ENCODE data around the gene VOPP1. TPM values are rescaled to one million over a fixed set of nuclear protein-coding genes. Genes with fewer than 3 reads are reported as not detected.

VOPP1 gene
- total and polyA plus RNA-seq, 10 of the 15 experiments (the other 5 are each of a cell fraction or from before 2014, with no cell fraction given): 32.8 to 206 (median 129) TPM

- TF ChIP-seq PML (IDR thresholded peaks at IDR 0.05; ENCODE audit: low read length) (no peak), IRF5 (IDR thresholded peaks at IDR 0.05; ENCODE audit: borderline replicate concordance) (no peak), POU2F2 (IDR thresholded peaks at IDR 0.05; ENCODE audit: borderline replicate concordance, low read depth, low read length) (peak; percentile 38; the same call in 1 of the 3 replicates), ATF7 (IDR thresholded peaks at IDR 0.05; ENCODE audit: low read depth) (no peak), ASH2L (IDR thresholded peaks at IDR 0.05; ENCODE audit: borderline replicate concordance, low read depth) (no peak), EED (IDR thresholded peaks at IDR 0.05; ENCODE audit: low read depth) (0 out of 2 replicates have a peak, but pooled peaks have one; percentile 33), JUNB (IDR thresholded peaks at IDR 0.05) (no peak), PAX5 (IDR thresholded peaks at IDR 0.05; ENCODE audit: borderline replicate concordance, low read depth, low read length) (0 out of 2 replicates have a peak, but pooled peaks have one; percentile 19), YBX1 (IDR thresholded peaks at IDR 0.05) (no peak), ZNF207 (IDR thresholded peaks at IDR 0.05; ENCODE audit: borderline replicate concordance) (no peak), MLLT1 (IDR thresholded peaks at IDR 0.05) (peak; percentile 17; the same call in 1 of the 2 replicates), SUZ12 (IDR thresholded peaks at IDR 0.05; ENCODE audit: unreplicated experiment) (no peak), CEBPB (IDR thresholded peaks at IDR 0.05; ENCODE audit: borderline replicate concordance in 1 of 2, low read depth in 2 of 2, low read length in 2 of 2) (no peak), NFYB (IDR thresholded peaks at IDR 0.05; ENCODE audit: insufficient read depth, low read depth, low read length) (no peak), STAT1 (conservative IDR thresholded peaks at IDR 0.05) (no peak), NKRF (conservative IDR thresholded peaks at IDR 0.05) (no peak), TAF1 (IDR thresholded peaks at IDR 0.05; ENCODE audit: borderline replicate concordance, low read depth, low read length) (0 out of 2 replicates have a peak, but pooled peaks have one; percentile 19), MXI1 (IDR thresholded peaks at IDR 0.05; ENCODE audit: low read depth, low read length) (0 out of 2 replicates have a peak, but pooled peaks have one; percentile 47), TCF7 (IDR thresholded peaks at IDR 0.05; ENCODE audit: borderline replicate concordance) (no peak), POLR2A (IDR thresholded peaks at IDR 0.05; ENCODE audit: low read depth, low read length) (peak; percentile 57), PKNOX1 (IDR thresholded peaks at IDR 0.05) (no peak), KAT2A (conservative IDR thresholded peaks at IDR 0.05; ENCODE audit: control insufficient read depth, low read depth, low read length) (no peak), CTCF (IDR thresholded peaks at IDR 0.05 in 2 of 3, conservative IDR thresholded peaks at IDR 0.05 in 1 of 3; ENCODE audit: control insufficient read depth in 2 of 3, extremely low read depth in 1 of 3, insufficient read depth in 1 of 3, low read depth in 3 of 3, low read length in 3 of 3) (no peak)
These were observed 40.0 kb downstream of the VOPP1 start (continued) for GRCh38 chr7:55532150-55532917.
